HG02610 (cell line): ENCODE results near the gene STK17A.

Experiments used
- ATAC-seq: cut with Tn5 transposase; IDR thresholded peaks from one replicate; pipeline ENCODE4 v1.9.1; 2021; ENCODE audit warnings: mild to moderate bottlenecking, moderate library complexity; ENCODE audit not compliant: unreplicated experiment

The STK17A gene

GRCh38 chr7:43582503-43583423 is at the start of gene STK17A:
Gene STK17A, plus strand, starts transcription at chr7:43583108. Its CDS starts 136 bp downstream, at chr7:43583244.
- ATAC-seq = peak; percentile 67

- no peak for ATAC-seq
These were observed 49.0 kb upstream of the STK17A start for GRCh38 chr7:43533801-43534479.

- ATAC-seq = no peak
These were observed 47.9 kb upstream of the STK17A start for GRCh38 chr7:43535031-43535451.

- ATAC-seq = no peak
These were observed 46.9 kb upstream of the STK17A start for GRCh38 chr7:43535810-43536585.

GRCh38 chr7:43536773-43537172 is 46.1 kb upstream of the STK17A start:
- no peak for ATAC-seq

- no peak for ATAC-seq
These were observed 45.0 kb upstream of the STK17A start for GRCh38 chr7:43537765-43538403.

GRCh38 chr7:43538404-43538771 is 44.5 kb upstream of the STK17A start:
- no peak for ATAC-seq

- ATAC-seq = no peak
These were observed 42.4 kb upstream of the STK17A start for GRCh38 chr7:43540471-43540870.

GRCh38 chr7:43542716-43543115 is 40.2 kb upstream of the STK17A start:
- no peak for ATAC-seq

- no peak for ATAC-seq
These were observed 36.7 kb upstream of the STK17A start for GRCh38 chr7:43546231-43546630.

- ATAC-seq = no peak
These were observed 32.5 kb upstream of the STK17A start for GRCh38 chr7:43550427-43550826.

- no peak for ATAC-seq
These were observed 30.8 kb upstream of the STK17A start for GRCh38 chr7:43552122-43552521.

GRCh38 chr7:43553999-43554398 is 28.9 kb upstream of the STK17A start:
- no peak for ATAC-seq

- no peak for ATAC-seq
These were observed 28.5 kb upstream of the STK17A start for GRCh38 chr7:43554423-43554822.

- ATAC-seq = no peak
These were observed 24.9 kb upstream of the STK17A start for GRCh38 chr7:43557831-43558495.

GRCh38 chr7:43559171-43559945 is 23.6 kb upstream of the STK17A start:
- no peak for ATAC-seq

- ATAC-seq = no peak
These were observed 23.0 kb upstream of the STK17A start for GRCh38 chr7:43559946-43560335.

- no peak for ATAC-seq
These were observed 22.1 kb upstream of the STK17A start for GRCh38 chr7:43560742-43561330.

- ATAC-seq = no peak
These were observed 20.5 kb upstream of the STK17A start for GRCh38 chr7:43562383-43562782.
